Lower leg skin (tissue), 3 donors: ENCODE measurements around the gene MRPL17.

ENCODE experiments used
- POLR2A ChIP-seq, 2 donors: fragments of 450-650 bp; IDR thresholded peaks; one replicate each; pipeline ENCODE4 v1.6.1; 2016 to 2017; ENCODE audit warnings: antibody characterized with exemption in 2 of 2, mild to moderate bottlenecking in 1 of 2, moderate library complexity in 1 of 2
- TF ChIP-seq, protein P1 (sequence below), 3 donors: fragments of 450-650 bp; IDR thresholded peaks; one replicate each; pipeline ENCODE4 v1.5.1; 2016; ENCODE audit warnings: antibody characterized with exemption in 3 of 3, mild to moderate bottlenecking in 3 of 3, moderate library complexity in 2 of 3

- TF ChIP-seq, protein P1, sequence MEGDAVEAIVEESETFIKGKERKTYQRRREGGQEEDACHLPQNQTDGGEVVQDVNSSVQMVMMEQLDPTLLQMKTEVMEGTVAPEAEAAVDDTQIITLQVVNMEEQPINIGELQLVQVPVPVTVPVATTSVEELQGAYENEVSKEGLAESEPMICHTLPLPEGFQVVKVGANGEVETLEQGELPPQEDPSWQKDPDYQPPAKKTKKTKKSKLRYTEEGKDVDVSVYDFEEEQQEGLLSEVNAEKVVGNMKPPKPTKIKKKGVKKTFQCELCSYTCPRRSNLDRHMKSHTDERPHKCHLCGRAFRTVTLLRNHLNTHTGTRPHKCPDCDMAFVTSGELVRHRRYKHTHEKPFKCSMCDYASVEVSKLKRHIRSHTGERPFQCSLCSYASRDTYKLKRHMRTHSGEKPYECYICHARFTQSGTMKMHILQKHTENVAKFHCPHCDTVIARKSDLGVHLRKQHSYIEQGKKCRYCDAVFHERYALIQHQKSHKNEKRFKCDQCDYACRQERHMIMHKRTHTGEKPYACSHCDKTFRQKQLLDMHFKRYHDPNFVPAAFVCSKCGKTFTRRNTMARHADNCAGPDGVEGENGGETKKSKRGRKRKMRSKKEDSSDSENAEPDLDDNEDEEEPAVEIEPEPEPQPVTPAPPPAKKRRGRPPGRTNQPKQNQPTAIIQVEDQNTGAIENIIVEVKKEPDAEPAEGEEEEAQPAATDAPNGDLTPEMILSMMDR (IDR thresholded peaks at IDR 0.05) = no peak
- TF ChIP-seq POLR2A (IDR thresholded peaks at IDR 0.05) = no peak
Observed at GRCh38 chr11:6656936-6657335, 26.2 kb downstream of the MRPL17 start.
